K562 (cell line): ENCODE measurements around the gene TRIM33. TPM values are rescaled to one million over a fixed set of nuclear protein-coding genes. Genes with fewer than 3 reads are reported as not detected.
A peak's percentile ranks its signal among the peaks of the same experiment; 100 is the strongest.

Experiments
- ARID3B ChIP-seq: fragments of 250-450 bp; sonication (Bioruptor Pico); IDR thresholded peaks from 2 replicates; pipeline ENCODE4 v1.4.0; 2020; ENCODE audit warnings: borderline replicate concordance
- BCOR ChIP-seq: fragments of 450-650 bp; IDR thresholded peaks from 2 replicates; pipeline ENCODE4 v1.6.1; 2016
- CREB1 ChIP-seq, 2 experiments: sonication (generic) in 1 of 2; formaldehyde crosslinking in 1 of 2; IDR thresholded peaks; 2 replicates each; pipeline versions ENCODE4 v1.6.1 to v1.8.0; 2012 to 2022; ENCODE audit warnings: inconsistent platforms in 1 of 2, mild to moderate bottlenecking in 1 of 2, missing genetic modification reagents in 1 of 2, moderate library complexity in 1 of 2
- CUX1 ChIP-seq: fragments of 200-800 bp; sonication (Bioruptor generic); IDR thresholded peaks from 2 replicates; pipeline ENCODE4 v1.6.1; 2016; ENCODE audit warnings: missing genetic modification characterization, missing compliant biosample characterization
- FUS ChIP-seq: fragments of 200-400 bp; formaldehyde crosslinking; optimal IDR thresholded peaks from 2 replicates; pipeline ENCODE3; 2017; ENCODE audit warnings: low read depth, low read length
- GATAD2A ChIP-seq: fragments of 450-650 bp; IDR thresholded peaks from 2 replicates; pipeline ENCODE4 v1.6.1; 2017
- JUNB ChIP-seq: fragments of 450-650 bp; formaldehyde crosslinking; conservative IDR thresholded peaks from 2 replicates; pipeline ENCODE4 v1.4.0; 2020; ENCODE audit warnings: mild to moderate bottlenecking
- RERE ChIP-seq: sonication (generic); formaldehyde crosslinking; IDR thresholded peaks from 2 replicates; pipeline ENCODE4 v1.8.0; 2023; ENCODE audit warnings: missing genetic modification reagents, mild to moderate bottlenecking, borderline replicate concordance
- SAP30 ChIP-seq: fragments of 200-600 bp; sonication (generic); IDR thresholded peaks from 2 replicates; pipeline ENCODE4 v1.6.1; 2012; ENCODE audit warnings: borderline replicate concordance, low read depth, mild to moderate bottlenecking, moderate library complexity, low read length, control low read depth, inconsistent platforms; ENCODE audit not compliant: insufficient read depth, poor library complexity, severe bottlenecking
- TEAD1 ChIP-seq, 2 experiments: fragments of 450-650 bp in 1 of 2; sonication (generic) in 1 of 2; formaldehyde crosslinking; IDR thresholded peaks; 2 replicates each; pipeline versions ENCODE4 v1.4.0 to v1.8.0; 2020 to 2022; ENCODE audit warnings: mild to moderate bottlenecking in 2 of 2, missing genetic modification reagents in 1 of 2
- ZKSCAN1 ChIP-seq: fragments of 150-350 bp; IDR thresholded peaks from 2 replicates; pipeline ENCODE4 v1.6.1; 2016; ENCODE audit warnings: low read depth, low read length
- ZNF77 ChIP-seq: fragments of 250-450 bp; sonication (Bioruptor Pico); IDR thresholded peaks from 2 replicates; pipeline ENCODE4 v1.5.0; 2020
- ZNF785 ChIP-seq: fragments of 250-450 bp; sonication (Bioruptor Pico); IDR thresholded peaks from 2 replicates; pipeline ENCODE4 v1.4.0; 2020; ENCODE audit warnings: mild to moderate bottlenecking
- polyA plus RNA-seq, 8 experiments: library from polyadenylated mRNA; depleted of rRNA in 4 of 8; stranded (reverse) in 5 of 8; unstranded in 3 of 8; fragments of >200 nt; fragmentation: Nextera tagmentation in 2 of 8; fragmentation: Illumina TruSeq in 1 of 8; extraction: Ambion mirVana in 2 of 8; extraction: Trizol in 1 of 8; gene quantifications; 2 replicates each; pipeline versions ENCODE4 v1.2.1 to v1.2.3, GENCODE V29; 2011 to 2014; ENCODE audit warnings: inconsistent platforms in 1 of 8, missing spikeins in 1 of 8
- total RNA-seq, 7 experiments: library from RNA; depleted of rRNA in 6 of 7; stranded (reverse); fragments of >200 nt in 6 of 7; fragmentation: Illumina TruSeq in 2 of 7; extraction: Trizol in 2 of 7; gene quantifications; 2 replicates each; pipeline versions ENCODE4 v1.2.1 to v1.2.3, GENCODE V29; 2011 to 2021; ENCODE audit warnings: low replicate concordance in 1 of 7

The TRIM33 gene
- total and polyA plus RNA-seq, 9 of the 15 experiments (the other 6 are each of a cell fraction or from before 2014, with no cell fraction given): 9.3 to 58.4 (median 40.2) TPM

- TF ChIP-seq TEAD1 (CRISPR knock-in tag; IDR thresholded peaks at IDR 0.05) (peak in 1 of 2 experiments; percentile 75; a peak in 2 of 4 replicates), JUNB (CRISPR knock-in tag) (no peak), ARID3B (CRISPR knock-in tag) (no peak), GATAD2A (no peak; the same call in 1 of the 2 replicates), FUS (no peak), RERE (no peak), CREB1 (IDR thresholded peaks at IDR 0.05) (0 out of 2 replicates have a peak, but pooled peaks have one; percentile 10), CREB1 (CRISPR knock-in tag; IDR thresholded peaks at IDR 0.05) (no peak), ZNF77 (no peak), ZKSCAN1 (0 out of 2 replicates have a peak, but pooled peaks have one; percentile 11), BCOR (peak; percentile 66; the same call in 1 of the 2 replicates), ZNF785 (CRISPR knock-in tag) (no peak), SAP30 (peak; percentile 63), CUX1 (CRISPR knock-in tag) (no peak)
Measured at GRCh38 chr1:114510274-114511031, 550 bp downstream of the TRIM33 start (continued).
